CD4-positive, alpha-beta T cell (primary cell): Measurements from ENCODE around the gene UNKL. TPM values are rescaled to one million over a fixed set of nuclear protein-coding genes. Genes with fewer than 3 reads are reported as not detected.

Experiments used
- ATAC-seq: fragments of 200-7000 bp; cut with Tn5 transposase; one replicate; pipeline ENCODE4 v1.10.0; 2022; ENCODE audit warnings: mild to moderate bottlenecking; ENCODE audit not compliant: poor library complexity
- CTCF ChIA-PET: fragments of 350-600 bp; sonication (Branson Sonifier 250); formaldehyde crosslinking; loops from one replicate; lab custom pipeline; 2021; ENCODE audit warnings: antibody characterized with exemption, inconsistent platforms; lab: Charles Lee
- POLR2A ChIA-PET: fragments of 350-600 bp; sonication (Branson Sonifier 250); formaldehyde crosslinking; loops from one replicate; lab custom pipeline; 2021; ENCODE audit warnings: antibody characterized with exemption, inconsistent platforms; lab: Charles Lee
- DNase-seq, 14 experiments: peaks; one replicate each; pipeline ENCODE4 v3.0.0-alpha.2; 2013 to 2020; ENCODE audit warnings: mixed read lengths in 2 of 14
- H3K27ac ChIP-seq, 2 donors: one replicate each; pipeline versions ENCODE4 v1.5.1 to v1.7.0; 2013; ENCODE audit warnings: low read length in 2 of 2, low read depth in 1 of 2, mild to moderate bottlenecking in 1 of 2
- H3K27me3 ChIP-seq, 2 experiments: 1 replicate in 1 of 2; 2 replicates in 1 of 2; pipeline versions ENCODE4 v1.6.1 to v1.7.0; 2013; ENCODE audit warnings: low read length in 2 of 2, control low read depth in 1 of 2, mild to moderate bottlenecking in 1 of 2, moderate library complexity in 1 of 2; ENCODE audit not compliant: insufficient read depth in 2 of 2, control insufficient read depth in 1 of 2
- H3K36me3 ChIP-seq: one replicate; pipeline ENCODE4 v1.6.1; 2013; ENCODE audit warnings: low read length, control low read depth; ENCODE audit not compliant: insufficient read depth
- H3K4me1 ChIP-seq: one replicate; pipeline ENCODE4 v1.6.1; 2013; ENCODE audit warnings: low read length, control low read depth; ENCODE audit not compliant: insufficient read depth
- H3K4me3 ChIP-seq: one replicate; pipeline ENCODE4 v1.5.1; 2013; ENCODE audit warnings: mild to moderate bottlenecking, low read length, moderate library complexity
- H3K9me3 ChIP-seq, 2 experiments: 1 replicate in 1 of 2; 2 replicates in 1 of 2; pipeline versions ENCODE4 v1.6.1 to v1.7.0; 2013; ENCODE audit warnings: low read length in 2 of 2, mild to moderate bottlenecking in 2 of 2, control low read depth in 1 of 2, moderate library complexity in 1 of 2; ENCODE audit not compliant: control insufficient read depth in 1 of 2, insufficient read depth in 1 of 2
- H3K27ac Mint-ChIP-seq: one replicate; pipeline ENCODE4 v1.8.0; 2020; ENCODE audit warnings: mixed read lengths
- H3K27me3 Mint-ChIP-seq: one replicate; pipeline ENCODE4 v1.8.0; 2021; ENCODE audit warnings: mixed read lengths
- H3K36me3 Mint-ChIP-seq: one replicate; pipeline ENCODE4 v1.8.0; 2021; ENCODE audit warnings: low read depth, mixed read lengths
- H3K4me1 Mint-ChIP-seq: one replicate; pipeline ENCODE4 v1.8.0; 2021; ENCODE audit warnings: low read depth, mixed read lengths
- H3K4me3 Mint-ChIP-seq: one replicate; pipeline ENCODE4 v1.8.0; 2020; ENCODE audit warnings: mild to moderate bottlenecking, mixed read lengths
- H3K9me3 Mint-ChIP-seq: one replicate; pipeline ENCODE4 v1.8.0; 2020; ENCODE audit warnings: mixed read lengths
- CTCF ChIP-seq: fragments of 200-600 bp; IDR thresholded peaks from one replicate; pipeline ENCODE4 v1.8.0; 2022; ENCODE audit warnings: antibody characterized with exemption, mild to moderate bottlenecking
- intact Hi-C, 2 experiments: fragments of 100-400 bp; cut with DNase I in 1 of 2; cut with micrococcal nuclease in 1 of 2; formaldehyde crosslinking; loops; one replicate each; pipeline versions ENCODE4 v1.15.1 to v1.9.0; 2023 to 2025; cut with DNase I, micrococcal nuclease
- total RNA-seq, 174 experiments: library from RNA in 2 of 174; stranded (reverse) in 2 of 174; gene quantifications; one replicate each; pipeline ENCODE4 v1.2.3 and lab custom pipeline; 2021 to 2026

UNKL gene
- total RNA-seq, 2 experiments from 2014 or later = 52.6 to 53.2 TPM

GRCh38 chr16:1424028-1424427 lies 9.5 kb upstream of the UNKL start:
- Histone ChIP-seq H3K4me1 (peaks cover 31% of the 10 kb centered on the region), H3K9me3 (no peaks in the 10 kb centered on the region), H3K27ac (no peak overlapping the region), H3K36me3 (no peaks in the 10 kb centered on the region), H3K27me3 (no peaks in the 10 kb centered on the region), H3K4me3 (no peak overlapping the region)
- ChIA-PET CTCF (no interaction called here), POLR2A (no interaction called here)
- Mint-ChIP-seq H3K27ac (no peak overlapping the region), H3K4me3 (no peak overlapping the region), H3K9me3 (no peaks in the 10 kb centered on the region), H3K36me3 (peaks cover 8% of the 10 kb centered on the region), H3K4me1 (peaks cover 11% of the 10 kb centered on the region), H3K27me3 (no peaks in the 10 kb centered on the region)
- no peak for DNase-seq
- intact Hi-C loops = loop anchor here (5.0 to 10.0 kb wide), 5 partner anchors 51 to 283 kb away; partner anchors contain the start of genes MAPK8IP3 (in 2 of the 2), CLCN7 (in 1 of the 2), CRAMP1 (in 1 of the 2) and IFT140 (in 1 of the 2)
- no peak for ATAC-seq
- TF ChIP-seq CTCF = no peak

- H3K4me1 Mint-ChIP-seq = peaks cover 11% of the 10 kb centered on the region
- no peak for DNase-seq
Observed at GRCh38 chr16:1422076-1422475, 7.6 kb upstream of the UNKL start.

GRCh38 chr16:1420111-1420539 lies 5.6 kb upstream of the UNKL start:
- peak overlapping the region; percentile 98 for H3K27ac Mint-ChIP-seq
- intact Hi-C loops = loop anchor here (1.0 to 10.0 kb wide), 10 partner anchors 55 to 362 kb away; partner anchors contain the start of genes CLCN7 (in 2 of the 2), MAPK8IP3 (in 2 of the 2), CRAMP1 (in 1 of the 2) and EME2 (in 1 of the 2)

More at GRCh38 chr16:1422076-1422475, 7.6 kb upstream of the UNKL start:
- intact Hi-C loops = loop anchor here (5.0 to 10.0 kb wide), 5 partner anchors 53 to 285 kb away; partner anchors contain the start of genes MAPK8IP3 (in 2 of the 2), CLCN7 (in 1 of the 2), CRAMP1 (in 1 of the 2) and IFT140 (in 1 of the 2)
- TF ChIP-seq CTCF = no peak
- no peaks in the 10 kb centered on the region for H3K9me3 Mint-ChIP-seq
- no peak for ATAC-seq
- peaks cover 8% of the 10 kb centered on the region for H3K36me3 Mint-ChIP-seq
- no peak overlapping the region for H3K4me3 ChIP-seq
- no peak overlapping the region for H3K27ac ChIP-seq
- H3K27me3 ChIP-seq = no peaks in the 10 kb centered on the region
- H3K27ac Mint-ChIP-seq = peak overlapping the region; percentile 98
- CTCF ChIA-PET = no interaction called here
- POLR2A ChIA-PET = interaction anchor here (1.9 to 2.3 kb wide), 2 partner anchors 112 to 284 kb away, joined by 16 to 25 read pairs; partner anchors contain the start of genes MAPK8IP3 and TMEM204
- no peaks in the 10 kb centered on the region for H3K27me3 Mint-ChIP-seq
- H3K4me3 Mint-ChIP-seq = peak overlapping the region; percentile 89
- no peaks in the 10 kb centered on the region for H3K36me3 ChIP-seq
- peaks cover 31% of the 10 kb centered on the region for H3K4me1 ChIP-seq
- H3K9me3 ChIP-seq = no peaks in the 10 kb centered on the region

More at GRCh38 chr16:1420111-1420539, 5.6 kb upstream of the UNKL start:
- H3K36me3 ChIP-seq = no peaks in the 10 kb centered on the region
- ChIA-PET POLR2A (interaction anchor here (0.6 to 2.3 kb wide), 21 partner anchors 12 to 1039 kb away, joined by 3 to 25 read pairs (median 5); partner anchors contain the start of genes IFT140, MAPK8IP3, NUBP2 and RPS2), CTCF (interaction anchor here (0.7 to 3.5 kb wide), 5 partner anchors 57 to 286 kb away, joined by 3 to 10 read pairs (median 4); partner anchors contain the start of genes MAPK8IP3 and TELO2)
- Mint-ChIP-seq H3K4me1 (peaks cover 11% of the 10 kb centered on the region), H3K36me3 (peaks cover 8% of the 10 kb centered on the region), H3K4me3 (peak overlapping the region; percentile 89), H3K9me3 (no peaks in the 10 kb centered on the region), H3K27me3 (no peaks in the 10 kb centered on the region)
- H3K9me3 ChIP-seq = no peaks in the 10 kb centered on the region
- H3K27me3 ChIP-seq = no peaks in the 10 kb centered on the region
- peak overlapping the region; percentile 82 to 93 for H3K27ac ChIP-seq
- H3K4me3 ChIP-seq = peak overlapping the region; percentile 97
- TF ChIP-seq CTCF = no peak
- DNase-seq (peak in 1 of 14 experiments; percentile 21), ATAC-seq (no peak)
- peaks cover 32% of the 10 kb centered on the region for H3K4me1 ChIP-seq
